Erythroblast (primary cell): ENCODE measurements around the gene ANXA4.

Experiments used
- GATA1 ChIP-seq: IDR thresholded peaks from 2 replicates; pipeline ENCODE4 v1.6.1; 2011; ENCODE audit warnings: low read depth, mild to moderate bottlenecking, control low read depth, low read length, moderate library complexity
- POLR2A ChIP-seq: IDR thresholded peaks from 2 replicates; pipeline ENCODE4 v1.6.1; 2011; ENCODE audit warnings: mild to moderate bottlenecking, low read length

DNA sequence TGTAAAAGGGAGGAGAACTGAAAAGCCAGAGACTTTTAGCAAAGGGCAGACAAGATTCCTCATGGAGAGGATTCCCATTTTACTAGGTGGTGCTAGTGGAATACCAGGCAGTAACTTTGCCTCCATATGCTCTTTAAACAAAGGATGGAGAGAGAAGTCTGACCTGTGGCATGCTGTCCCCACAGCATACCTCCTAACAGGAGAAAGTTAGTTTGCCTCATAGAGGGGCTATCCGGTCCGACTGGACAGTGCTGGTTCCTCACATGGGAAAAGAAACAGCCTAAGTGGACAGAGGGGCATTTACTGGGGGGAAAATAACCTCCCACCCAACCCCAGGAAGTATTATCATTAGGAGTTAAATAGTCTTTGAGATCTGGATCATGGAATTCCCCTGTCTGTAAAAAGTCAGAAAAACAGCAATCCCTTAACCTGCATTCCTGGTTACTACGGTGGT is 55.9 kb downstream of the ANXA4 start:
- TF ChIP-seq POLR2A (no peak), GATA1 (no peak)
